ENCODE data around the gene COX5A.

- TF ChIP-seq EZH2 (IDR thresholded peaks at IDR 0.05; ENCODE audit: low read depth, unreplicated experiment) (no peak), CTCF (conservative IDR thresholded peaks at IDR 0.05; ENCODE audit: low read depth in 2 of 2) (no peak), REST (IDR thresholded peaks at IDR 0.05; ENCODE audit: unreplicated experiment) (no peak), POLR2AphosphoS5 (IDR thresholded peaks at IDR 0.05; ENCODE audit: low read depth) (no peak), JUNB (IDR thresholded peaks at IDR 0.05; ENCODE audit: unreplicated experiment) (no peak), CREB1 (CRISPR knock-in tag; IDR thresholded peaks at IDR 0.05; ENCODE audit: low read depth) (no peak), EZH2phosphoT487 (IDR thresholded peaks at IDR 0.05; ENCODE audit: unreplicated experiment) (no peak), ZNF331 (CRISPR knock-in tag; IDR thresholded peaks at IDR 0.05; ENCODE audit: low read depth) (no peak), NANOG (IDR thresholded peaks at IDR 0.05; ENCODE audit: borderline replicate concordance) (no peak), ETS1 (IDR thresholded peaks at IDR 0.05) (no peak), STAT1 (IDR thresholded peaks at IDR 0.05; ENCODE audit: unreplicated experiment) (no peak), ZNF114 (CRISPR knock-in tag; IDR thresholded peaks at IDR 0.05) (no peak)
These were observed 4.3 kb downstream of the COX5A start for GRCh38 chr15:74933573-74933972.
